Suprapubic skin (tissue), 3 donors: ENCODE measurements around the gene MRPL46.

Experiments used
- CTCF ChIP-seq, 2 donors: fragments of 200-600 bp in 1 of 2; fragments of 450-650 bp in 1 of 2; sonication (generic) in 1 of 2; IDR thresholded peaks; one replicate each; pipeline ENCODE4 v1.5.1; 2016 to 2019; ENCODE audit warnings: antibody characterized with exemption in 2 of 2, mild to moderate bottlenecking in 1 of 2, moderate library complexity in 1 of 2
- POLR2AphosphoS5 ChIP-seq, 3 donors: sonication (generic); formaldehyde crosslinking; IDR thresholded peaks; one replicate each; pipeline ENCODE4 v1.6.1; 2017; ENCODE audit warnings: antibody characterized with exemption in 3 of 3

- no peak for TF ChIP-seq CTCF (IDR thresholded peaks at IDR 0.05)
- no peak for TF ChIP-seq POLR2AphosphoS5 (IDR thresholded peaks at IDR 0.05)
Measured at GRCh38 chr15:88433046-88433685, 34.0 kb downstream of the MRPL46 start.
